GM15510 (cell line): ENCODE measurements around the gene SH2D5.

Experiments
- POLR2A ChIP-seq: IDR thresholded peaks from 3 replicates; pipeline ENCODE4 v1.6.1; 2011; ENCODE audit warnings: borderline replicate concordance; ENCODE audit not compliant: insufficient read length; ENCODE audit errors: extremely low read depth

The SH2D5 gene

GRCh38 chr1:20670936-20671335, 61.6 kb downstream of the SH2D5 start:
- TF ChIP-seq POLR2A, result no peak
